Adrenal gland (tissue), 5 donors: ENCODE results near the gene RBPMS2.

ENCODE experiments used
- POLR2A ChIP-seq, 2 donors: fragments of 450-650 bp; IDR thresholded peaks; one replicate each; pipeline ENCODE4 v1.6.1; 2017; ENCODE audit warnings: antibody characterized with exemption in 2 of 2, mild to moderate bottlenecking in 2 of 2, moderate library complexity in 1 of 2
- TF ChIP-seq, protein P1 (sequence below), 6 experiments: fragments of 450-650 bp in 4 of 6; fragments of 200-600 bp in 2 of 6; sonication (generic) in 1 of 6; IDR thresholded peaks; 1 replicate in 5 of 6; 2 replicates in 1 of 6; pipeline versions ENCODE4 v1.5.1 to v1.8.0; 2016 to 2021; ENCODE audit warnings: antibody characterized with exemption in 6 of 6, mild to moderate bottlenecking in 2 of 6, moderate library complexity in 1 of 6
- donor health status: DM: no; HTN: no; CAD: no.

DNA sequence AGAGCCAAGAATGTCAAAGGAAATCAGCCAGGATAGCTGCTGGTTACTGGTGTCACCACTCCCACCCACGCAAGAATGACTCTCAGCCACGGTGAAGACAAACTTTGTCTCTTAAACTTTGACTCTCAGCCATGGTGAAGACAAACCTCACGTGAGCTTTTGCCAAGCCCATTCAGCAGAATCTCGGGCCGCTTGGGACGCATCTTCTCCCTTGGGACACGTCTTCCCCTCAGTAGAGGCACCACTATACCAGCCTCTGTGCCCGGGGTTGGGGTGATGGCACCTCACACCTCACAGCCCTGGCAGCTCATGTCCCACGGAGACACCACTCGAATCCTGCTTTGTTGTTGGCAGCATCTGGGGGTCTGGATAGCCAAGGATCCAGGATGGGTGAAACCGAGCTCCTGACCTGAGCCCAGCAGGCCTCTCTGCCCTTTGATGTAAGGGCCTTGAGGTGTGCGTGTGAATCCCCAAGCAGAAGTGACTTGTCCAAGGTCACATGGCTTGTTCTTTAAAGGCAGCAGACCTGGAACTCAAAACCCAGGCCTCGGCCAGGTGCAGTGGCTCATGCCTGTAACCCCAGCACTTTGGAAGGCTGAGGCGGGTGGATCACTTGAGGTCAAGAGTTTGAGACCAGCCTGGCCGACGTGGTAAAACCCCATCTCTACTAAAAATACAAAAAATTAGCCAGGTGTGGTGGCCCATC, 21.8 kb downstream of the RBPMS2 start:
- TF ChIP-seq, protein P1, sequence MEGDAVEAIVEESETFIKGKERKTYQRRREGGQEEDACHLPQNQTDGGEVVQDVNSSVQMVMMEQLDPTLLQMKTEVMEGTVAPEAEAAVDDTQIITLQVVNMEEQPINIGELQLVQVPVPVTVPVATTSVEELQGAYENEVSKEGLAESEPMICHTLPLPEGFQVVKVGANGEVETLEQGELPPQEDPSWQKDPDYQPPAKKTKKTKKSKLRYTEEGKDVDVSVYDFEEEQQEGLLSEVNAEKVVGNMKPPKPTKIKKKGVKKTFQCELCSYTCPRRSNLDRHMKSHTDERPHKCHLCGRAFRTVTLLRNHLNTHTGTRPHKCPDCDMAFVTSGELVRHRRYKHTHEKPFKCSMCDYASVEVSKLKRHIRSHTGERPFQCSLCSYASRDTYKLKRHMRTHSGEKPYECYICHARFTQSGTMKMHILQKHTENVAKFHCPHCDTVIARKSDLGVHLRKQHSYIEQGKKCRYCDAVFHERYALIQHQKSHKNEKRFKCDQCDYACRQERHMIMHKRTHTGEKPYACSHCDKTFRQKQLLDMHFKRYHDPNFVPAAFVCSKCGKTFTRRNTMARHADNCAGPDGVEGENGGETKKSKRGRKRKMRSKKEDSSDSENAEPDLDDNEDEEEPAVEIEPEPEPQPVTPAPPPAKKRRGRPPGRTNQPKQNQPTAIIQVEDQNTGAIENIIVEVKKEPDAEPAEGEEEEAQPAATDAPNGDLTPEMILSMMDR (IDR thresholded peaks at IDR 0.05): no peak
- no peak for TF ChIP-seq POLR2A (IDR thresholded peaks at IDR 0.05)
